Urinary bladder (tissue), 4 donors: ENCODE measurements around the gene OR1S1. TPM values are rescaled to one million over a fixed set of nuclear protein-coding genes. Genes with fewer than 3 reads are reported as not detected.
"Not testable (repeated sequence)": the region's sequence is repeated elsewhere in the genome, so short reads cannot be mapped to it uniquely, and the experiment has no call there.

Source experiments
- DNase-seq: peaks from one replicate; pipeline ENCODE4 v3.0.0-alpha.2; 2015; ENCODE audit errors: extremely low spot score
- H3K27ac ChIP-seq: one replicate; pipeline ENCODE4 v1.5.1; 2013; ENCODE audit warnings: low read depth, mild to moderate bottlenecking, moderate library complexity
- H3K36me3 ChIP-seq: one replicate; pipeline ENCODE4 v1.6.1; 2013; ENCODE audit warnings: mild to moderate bottlenecking, moderate library complexity; ENCODE audit not compliant: insufficient read depth
- H3K4me1 ChIP-seq: one replicate; pipeline ENCODE4 v1.6.1; 2013; ENCODE audit warnings: mild to moderate bottlenecking, moderate library complexity; ENCODE audit not compliant: insufficient read depth
- H3K4me3 ChIP-seq: one replicate; pipeline ENCODE4 v1.5.1; 2013; ENCODE audit warnings: low read depth, low read length
- WGBS: extraction: QIAGEN DNeasy Blood & Tissue Kit; methylation state at CpG from one replicate; pipeline ENCODE4 v1.1.7; 2013; 5-methylcytosine and 5-hydroxymethylcytosine counted together
- polyA plus RNA-seq: library from polyadenylated mRNA; stranded (reverse); fragments of 200-250 nt; gene quantifications from one replicate; pipeline ENCODE4 v1.2.3, GENCODE V29; 2013
- total RNA-seq: library from RNA; depleted of rRNA; stranded (reverse); fragments of >200 nt; gene quantifications from one replicate; pipeline ENCODE4 v1.2.3, GENCODE V29; 2014
- donor health status: healthy with polysubstance abuse.
- donor health status: healthy.

OR1S1 gene
- total RNA-seq (not detected), polyA plus RNA-seq (not detected)

GRCh38 chr11:58212420-58212819 is at the start of gene OR1S1:
Gene OR1S1, plus strand, starts transcription at chr11:58212720.
- not testable (repeated sequence) for DNase-seq, H3K36me3 ChIP-seq, H3K4me1 ChIP-seq, H3K27ac ChIP-seq, H3K4me3 ChIP-seq
- 83% methylated on average over 2 of the region's 2 CpGs for WGBS

DNA sequence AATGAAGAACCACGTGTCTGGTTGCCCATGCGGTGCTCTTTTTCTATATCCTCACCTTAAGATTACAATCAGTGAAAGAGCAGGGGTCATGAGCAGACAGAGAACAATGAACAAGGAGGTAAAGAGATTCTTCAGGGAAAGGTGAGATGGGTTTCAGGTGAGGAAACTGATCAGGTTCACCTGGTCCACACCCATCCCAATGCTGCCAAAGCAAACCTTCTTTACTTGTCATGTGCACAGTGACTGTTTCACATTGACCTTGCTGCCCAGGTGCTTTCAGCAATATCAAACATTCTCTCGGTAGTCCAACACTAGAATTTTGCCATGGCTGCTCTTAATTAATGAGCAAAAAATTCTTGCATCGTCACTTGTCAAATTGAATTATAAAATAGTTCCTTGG is 48.1 kb upstream of the OR1S1 start:
- H3K27ac ChIP-seq, result no peak overlapping the region
- WGBS, result 82% methylated on average over 4 of the region's 4 CpGs
- no peak overlapping the region for H3K4me3 ChIP-seq
- no peak for DNase-seq
- H3K4me1 ChIP-seq, result no peaks in the 10 kb centered on the region
- no peaks in the 10 kb centered on the region for H3K36me3 ChIP-seq

DNA sequence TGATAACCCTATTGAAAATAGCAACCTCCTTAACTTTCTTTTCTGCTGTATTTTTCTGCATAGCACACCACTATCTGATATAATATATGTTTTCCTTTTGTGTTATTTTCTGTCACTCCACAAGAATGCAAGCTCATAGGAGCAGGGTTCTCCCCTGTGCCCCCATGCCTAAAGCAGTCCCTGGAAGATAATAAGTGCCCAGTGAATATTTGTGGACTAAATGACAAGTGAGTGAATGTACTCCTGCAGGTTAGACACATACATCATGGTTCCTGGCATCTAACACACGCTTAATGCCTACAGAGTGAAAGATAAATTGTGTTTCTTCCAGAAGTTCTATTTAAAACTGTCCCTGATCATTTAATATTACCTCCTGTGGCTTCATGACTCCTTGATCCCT is 47.5 kb upstream of the OR1S1 start:
- Histone ChIP-seq H3K27ac (no peak overlapping the region), H3K4me3 (no peak overlapping the region), H3K4me1 (no peaks in the 10 kb centered on the region), H3K36me3 (no peaks in the 10 kb centered on the region)
- DNase-seq, result no peak
- 43% methylated on average over 1 of the region's 1 CpG for WGBS

- Histone ChIP-seq H3K27ac (no peak overlapping the region), H3K4me1 (no peaks in the 10 kb centered on the region), H3K4me3 (no peak overlapping the region), H3K36me3 (no peaks in the 10 kb centered on the region)
- no peak for DNase-seq
- WGBS, result 50% methylated on average over 7 of the region's 7 CpGs
Measured at GRCh38 chr11:58165504-58166106, 46.9 kb upstream of the OR1S1 start.

GRCh38 chr11:58177409-58178054 is 35.0 kb upstream of the OR1S1 start:
- Histone ChIP-seq H3K4me3 (no peak overlapping the region), H3K36me3 (no peaks in the 10 kb centered on the region), H3K4me1 (no peaks in the 10 kb centered on the region), H3K27ac (no peak overlapping the region)
- DNase-seq, result no peak
- WGBS, result 76% methylated on average over 5 of the region's 5 CpGs

DNA sequence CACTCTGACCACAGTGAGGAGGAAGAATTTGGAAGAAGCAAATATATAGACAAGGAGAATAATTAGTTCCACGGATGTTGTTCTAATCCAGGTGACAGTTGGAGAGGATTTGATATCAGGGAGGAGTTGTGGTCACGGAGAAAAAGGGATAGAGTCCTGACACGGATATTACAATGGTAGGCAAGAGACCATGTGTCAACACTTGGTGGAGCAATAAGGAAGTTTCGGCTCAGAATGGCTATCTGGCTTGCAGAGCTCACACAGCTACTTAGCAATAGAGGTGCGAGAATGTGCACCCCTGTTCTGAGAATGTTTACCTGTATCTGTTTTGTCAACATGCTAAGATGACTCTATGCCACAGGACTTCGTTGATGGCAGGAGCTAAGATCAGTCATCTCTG is 34.1 kb upstream of the OR1S1 start:
- Histone ChIP-seq H3K27ac (no peak overlapping the region), H3K4me1 (no peaks in the 10 kb centered on the region), H3K4me3 (no peak overlapping the region), H3K36me3 (no peaks in the 10 kb centered on the region)
- WGBS, result 85% methylated on average over 6 of the region's 6 CpGs
- no peak for DNase-seq

DNA sequence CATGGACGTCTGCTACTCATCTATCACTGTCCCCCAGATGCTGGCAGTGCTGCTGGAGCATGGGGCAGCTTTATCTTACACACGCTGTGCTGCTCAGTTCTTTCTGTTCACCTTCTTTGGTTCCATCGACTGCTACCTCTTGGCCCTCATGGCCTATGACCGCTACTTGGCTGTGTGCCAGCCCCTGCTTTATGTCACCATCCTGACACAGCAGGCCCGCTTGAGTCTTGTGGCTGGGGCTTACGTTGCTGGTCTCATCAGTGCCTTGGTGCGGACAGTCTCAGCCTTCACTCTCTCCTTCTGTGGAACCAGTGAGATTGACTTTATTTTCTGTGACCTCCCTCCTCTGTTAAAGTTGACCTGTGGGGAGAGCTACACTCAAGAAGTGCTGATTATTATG is 32.9 kb upstream of the OR1S1 start:
- no peak overlapping the region for H3K27ac ChIP-seq
- no peaks in the 10 kb centered on the region for H3K36me3 ChIP-seq
- 70% methylated on average over 7 of the region's 7 CpGs for WGBS
- DNase-seq, result no peak
- no peaks in the 10 kb centered on the region for H3K4me1 ChIP-seq
- no peak overlapping the region for H3K4me3 ChIP-seq

GRCh38 chr11:58186938-58187337 is 25.6 kb upstream of the OR1S1 start:
- H3K4me1 ChIP-seq, result no peaks in the 10 kb centered on the region
- H3K4me3 ChIP-seq, result no peak overlapping the region
- 87% methylated on average over 4 of the region's 4 CpGs for WGBS
- H3K27ac ChIP-seq, result no peak overlapping the region
- no peaks in the 10 kb centered on the region for H3K36me3 ChIP-seq
- DNase-seq, result no peak

GRCh38 chr11:58188770-58189169 is 23.8 kb upstream of the OR1S1 start, which contains the start of gene OR9Q2:
Gene OR9Q2, plus strand, starts transcription at chr11:58189070. Its CDS starts 1,421 bp downstream, at chr11:58190491.
- DNase-seq, result no peak
- Histone ChIP-seq H3K4me3 (no peak within 1 kb of the TSS), H3K36me3 (no peaks in the 10 kb centered on the region), H3K27ac (no peak within 1 kb of the TSS), H3K4me1 (no peaks in the 10 kb centered on the region)
- WGBS, result 84% methylated on average over 2 of the region's 2 CpGs

GRCh38 chr11:58192229-58192628 is 20.3 kb upstream of the OR1S1 start:
- 74% methylated on average over 3 of the region's 3 CpGs for WGBS
- H3K4me1 ChIP-seq, result no peaks in the 10 kb centered on the region
- no peaks in the 10 kb centered on the region for H3K36me3 ChIP-seq
- no peak overlapping the region for H3K4me3 ChIP-seq
- DNase-seq, result no peak
- no peak overlapping the region for H3K27ac ChIP-seq

- Histone ChIP-seq H3K4me1 (no peaks in the 10 kb centered on the region), H3K27ac (no peak overlapping the region), H3K4me3 (no peak overlapping the region), H3K36me3 (no peaks in the 10 kb centered on the region)
- DNase-seq, result no peak
Measured at GRCh38 chr11:58193391-58193790, 19.1 kb upstream of the OR1S1 start.

DNA sequence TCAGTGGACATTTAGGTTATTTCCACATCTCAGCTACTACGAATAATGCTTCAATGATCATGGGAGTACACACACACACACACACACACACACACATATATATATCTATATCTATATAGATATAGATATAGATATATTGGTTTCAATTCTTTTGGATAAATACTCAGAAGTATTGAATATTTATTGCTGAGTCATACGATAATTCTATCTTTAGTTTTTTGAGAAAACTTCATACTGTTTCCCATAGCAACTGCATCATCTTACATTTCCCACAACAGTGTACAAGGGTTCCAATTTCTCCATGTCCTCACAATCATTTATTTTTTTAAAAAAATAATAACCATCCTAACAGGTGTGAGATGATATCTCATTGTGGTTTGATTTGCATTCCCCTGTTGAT is 16.6 kb upstream of the OR1S1 start:
- 85% methylated on average over 2 of the region's 2 CpGs for WGBS
- Histone ChIP-seq H3K4me3 (no peak overlapping the region), H3K4me1 (no peaks in the 10 kb centered on the region), H3K36me3 (no peaks in the 10 kb centered on the region), H3K27ac (no peak overlapping the region)
- DNase-seq, result no peak

DNA sequence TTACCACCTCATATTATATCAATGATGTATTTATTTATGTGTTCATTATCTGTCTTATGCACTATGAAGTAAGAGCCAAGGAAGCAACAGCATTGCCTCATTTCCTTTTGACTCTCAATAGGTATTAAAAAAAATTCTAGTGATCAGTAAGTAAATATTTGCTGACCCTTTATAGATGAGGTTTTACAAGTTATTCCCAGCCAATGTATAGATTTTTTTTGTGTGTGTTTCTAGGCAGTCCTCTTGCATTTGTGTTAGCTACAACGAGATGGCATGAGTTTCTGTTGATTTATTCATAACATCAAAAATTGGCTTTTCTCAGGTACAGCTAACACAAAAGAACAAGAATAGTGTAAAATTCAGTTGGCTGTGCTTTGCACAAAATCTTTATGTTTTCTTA is 13.2 kb upstream of the OR1S1 start:
- H3K27ac ChIP-seq, result no peak overlapping the region
- 60% methylated on average over 1 of the region's 1 CpG for WGBS
- H3K36me3 ChIP-seq, result no peaks in the 10 kb centered on the region
- no peak for DNase-seq
- no peak overlapping the region for H3K4me3 ChIP-seq
- no peaks in the 10 kb centered on the region for H3K4me1 ChIP-seq

DNA sequence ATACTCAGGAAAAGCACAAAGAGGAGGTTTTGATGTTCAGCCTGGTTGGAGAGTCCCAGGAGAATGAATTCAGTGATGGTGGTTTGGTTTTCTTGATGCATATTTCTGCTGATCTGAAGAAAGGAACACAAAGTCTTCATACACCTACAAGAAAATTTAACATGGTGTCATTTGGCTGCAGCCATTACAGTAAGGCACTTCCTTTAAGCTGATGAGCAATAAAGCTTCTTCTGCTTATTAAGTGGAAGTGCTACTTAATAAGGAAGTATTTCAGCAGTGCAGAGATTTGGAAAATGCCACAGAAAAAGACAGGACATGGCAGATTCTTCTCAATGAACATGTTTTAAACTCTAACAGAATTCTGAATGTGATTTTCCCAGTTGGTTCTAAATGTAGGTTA is 8.5 kb upstream of the OR1S1 start, which contains the start of gene OR1S2:
TSS of gene OR1S2 (minus strand) at position 101 of the 400 bp plus-strand sequence. CDS start at position 101, 0 bp downstream.
- Histone ChIP-seq H3K4me3 (no peak within 1 kb of the TSS), H3K27ac (no peak within 1 kb of the TSS), H3K4me1 (no peaks in the 10 kb centered on the region), H3K36me3 (no peaks in the 10 kb centered on the region)
- no peak for DNase-seq
